Panc1 (cell line): ENCODE measurements around the gene ZMYM3. TPM values are rescaled to one million over a fixed set of nuclear protein-coding genes. Genes with fewer than 3 reads are reported as not detected.
A peak's percentile ranks its signal among the peaks of the same experiment; 100 is the strongest.

ENCODE experiments used
- ATAC-seq: fragments of 200-7000 bp; cut with Tn5 transposase; 2 replicates; pipeline ENCODE4 v1.9.1; 2020; ENCODE audit warnings: mild to moderate bottlenecking, moderate library complexity
- BruUV-seq: library from RNA; stranded (reverse); fragments of 400-500 nt; replicated peaks from 2 replicates; lab custom pipeline; 2021; lab: Mats Ljungman, UMichigan
- CTCF ChIA-PET: fragments of 300-600 bp; sonication (Branson Sonifier 250); formaldehyde crosslinking; loops from one replicate; lab custom pipeline; 2022; ENCODE audit warnings: antibody characterized with exemption; lab: Charles Lee
- POLR2A ChIA-PET: fragments of 300-600 bp; sonication (Branson Sonifier 250); formaldehyde crosslinking; loops from one replicate; lab custom pipeline; 2022; ENCODE audit warnings: antibody characterized with exemption; lab: Charles Lee
- DNase-seq: peaks from one replicate; pipeline ENCODE4 v3.0.0-alpha.2; 2010; ENCODE audit warnings: low read depth, low spot score
- H3K27ac ChIP-seq: 2 replicates; pipeline ENCODE4 v1.5.1; 2011; ENCODE audit warnings: mild to moderate bottlenecking, low read length, inconsistent platforms
- H3K27me3 ChIP-seq: fragments of 200-500 bp; sonication (Bioruptor generic); 2 replicates; pipeline ENCODE4 v1.6.0; 2014; ENCODE audit warnings: low read length, inconsistent platforms; ENCODE audit not compliant: control insufficient read depth, insufficient read depth
- H3K36me3 ChIP-seq: fragments of 200-500 bp; sonication (Bioruptor generic); 2 replicates; pipeline ENCODE4 v1.5.1; 2014; ENCODE audit warnings: inconsistent platforms, mild to moderate bottlenecking, low read length, moderate library complexity; ENCODE audit not compliant: control insufficient read depth, insufficient read depth
- H3K4me1 ChIP-seq: 2 replicates; pipeline ENCODE4 v1.5.1; 2011; ENCODE audit warnings: inconsistent platforms, mild to moderate bottlenecking, low read length, moderate library complexity; ENCODE audit not compliant: control insufficient read depth, insufficient read depth
- H3K4me3 ChIP-seq, 2 experiments: 2 replicates each; pipeline ENCODE4 v1.5.1; 2011 to 2012; ENCODE audit warnings: low read depth in 2 of 2, low read length in 2 of 2, mild to moderate bottlenecking in 2 of 2, inconsistent platforms in 1 of 2, moderate library complexity in 1 of 2
- H3K9me3 ChIP-seq: fragments of 200-500 bp; sonication (Bioruptor generic); 2 replicates; pipeline ENCODE4 v1.5.1; 2014; ENCODE audit warnings: low read depth, mild to moderate bottlenecking, inconsistent platforms, low read length, moderate library complexity; ENCODE audit not compliant: control insufficient read depth, insufficient read depth
- CTCF ChIP-seq: fragments of 450-650 bp; IDR thresholded peaks from 2 replicates; pipeline ENCODE4 v1.5.1; 2017; ENCODE audit warnings: mild to moderate bottlenecking
- POLR2AphosphoS5 ChIP-seq: IDR thresholded peaks from 2 replicates; pipeline ENCODE4 v1.6.1; 2012; ENCODE audit warnings: mild to moderate bottlenecking, low read depth, low read length, moderate library complexity
- REST ChIP-seq, 2 experiments: IDR thresholded peaks; 2 replicates each; pipeline ENCODE4 v1.6.1; 2011 to 2012; ENCODE audit warnings: low read depth in 2 of 2, control low read depth in 1 of 2, low read length in 1 of 2, mild to moderate bottlenecking in 1 of 2, moderate library complexity in 1 of 2; ENCODE audit not compliant: insufficient read depth in 1 of 2
- SIN3A ChIP-seq: IDR thresholded peaks from 2 replicates; pipeline ENCODE4 v1.6.1; 2012; ENCODE audit warnings: low read depth, mild to moderate bottlenecking, low read length, moderate library complexity, borderline replicate concordance; ENCODE audit not compliant: insufficient read depth
- TCF7L2 ChIP-seq: IDR thresholded peaks from 2 replicates; pipeline ENCODE4 v1.6.1; 2011; ENCODE audit warnings: mild to moderate bottlenecking, low read depth, low read length, inconsistent platforms
- in situ Hi-C: cut with HindIII; loops from 2 replicates; pipeline ENCODE4 v1.10.0; 2016; ENCODE audit warnings: low sequenced_read_pairs, low pct_unique_long_range_greater_than_20kb
- intact Hi-C: fragments of 100-400 bp; cut with micrococcal nuclease; formaldehyde crosslinking; loops from one replicate; pipeline ENCODE4 v1.10.0; 2022; ENCODE audit not compliant: unreplicated experiment
- total RNA-seq: library from RNA; stranded (reverse); gene quantifications from one replicate; pipeline ENCODE4 v1.2.1, GENCODE V29; 2021; ENCODE audit not compliant: unreplicated experiment

ZMYM3 gene
- total RNA-seq, 1 experiment from 2014 or later, result 40.2 TPM

- intact Hi-C loops, result no loop called here
- POLR2A ChIA-PET, result no interaction called here
These were observed 1.7 kb downstream of the ZMYM3 start for GRCh38 chrX:71252221-71252620.

GRCh38 chrX:71251466-71251973, 2.4 kb downstream of the ZMYM3 start:
- H3K9me3 ChIP-seq, result no peaks in the 10 kb centered on the region
- intact Hi-C loops (no loop called here), in situ Hi-C loops (no loop called here)
- ATAC-seq, result no peak
- no peak for DNase-seq
- no peak overlapping the region for H3K4me3 ChIP-seq
- no peaks in the 10 kb centered on the region for H3K36me3 ChIP-seq
- no peaks in the 10 kb centered on the region for H3K27me3 ChIP-seq
- TF ChIP-seq CTCF (no peak), SIN3A (no peak), POLR2AphosphoS5 (no peak), TCF7L2 (no peak), REST (IDR thresholded peaks at IDR 0.05; ENCODE audit: insufficient read depth in 1 of 2, low read depth in 2 of 2, low read length in 1 of 2) (no peak)
- no TSS peak for BruUV-seq
- ChIA-PET POLR2A (no interaction called here), CTCF (no interaction called here)
- no peak overlapping the region for H3K27ac ChIP-seq
- H3K4me1 ChIP-seq, result peaks cover 16% of the 10 kb centered on the region

More at GRCh38 chrX:71252221-71252620, 1.7 kb downstream of the ZMYM3 start:
- in situ Hi-C loops, result no loop called here
- TF ChIP-seq SIN3A, result no peak
- no peak for TF ChIP-seq CTCF
- no peak for TF ChIP-seq POLR2AphosphoS5
- no peak for TF ChIP-seq REST (IDR thresholded peaks at IDR 0.05; ENCODE audit: insufficient read depth in 1 of 2, low read depth in 2 of 2, low read length in 1 of 2)
- no peak for TF ChIP-seq TCF7L2
- H3K9me3 ChIP-seq, result no peaks in the 10 kb centered on the region
- peak overlapping the region in 1 of 2 experiments; percentile 84; a peak in 2 of 4 replicates for H3K4me3 ChIP-seq
- ATAC-seq (no peak), DNase-seq (no peak)
- no peaks in the 10 kb centered on the region for H3K36me3 ChIP-seq
- CTCF ChIA-PET, result no interaction called here
- H3K27ac ChIP-seq, result no peak overlapping the region
- H3K4me1 ChIP-seq, result peaks cover 20% of the 10 kb centered on the region
- H3K27me3 ChIP-seq, result no peaks in the 10 kb centered on the region
- BruUV-seq, result no TSS peak
